GM12801 (cell line): Measurements from ENCODE around the gene GALNT10.

Source experiments
- CTCF ChIP-seq: IDR thresholded peaks from one replicate; pipeline ENCODE4 v1.5.1; 2011; ENCODE audit warnings: control low read depth; ENCODE audit not compliant: insufficient read length; ENCODE audit errors: extremely low read depth

The GALNT10 gene

GRCh38 chr5:154276973-154277331 lies 86.4 kb downstream of the GALNT10 start:
- TF ChIP-seq CTCF = no peak

GRCh38 chr5:154277499-154277898 lies 87.0 kb downstream of the GALNT10 start:
- TF ChIP-seq CTCF = no peak

GRCh38 chr5:154278186-154278585 lies 87.7 kb downstream of the GALNT10 start:
- TF ChIP-seq CTCF = no peak

GRCh38 chr5:154278908-154279307 lies 88.4 kb downstream of the GALNT10 start:
- TF ChIP-seq CTCF = no peak

GRCh38 chr5:154284433-154284832 lies 93.9 kb downstream of the GALNT10 start:
- TF ChIP-seq CTCF = no peak

- TF ChIP-seq CTCF = no peak
Measured at GRCh38 chr5:154285661-154286408, 95.3 kb downstream of the GALNT10 start.

GRCh38 chr5:154286557-154286956 lies 96.0 kb downstream of the GALNT10 start:
- no peak for TF ChIP-seq CTCF
